ENCODE measurements around the gene JMY. TPM values are rescaled to one million over a fixed set of nuclear protein-coding genes. Genes with fewer than 3 reads are reported as not detected.
A peak's percentile ranks its signal among the peaks of the same experiment; 100 is the strongest.

JMY gene
- total RNA-seq, 8 experiments from 2014 or later = 8.8 to 30.6 (median 14.4) TPM

GRCh38 chr5:79225026-79225425 is 10.9 kb upstream of the JMY start:
- in situ Hi-C loops (cut with MboI; ENCODE audit: low pct_unique_long_range_greater_than_20kb in 2 of 9, low sequenced_read_pairs in 9 of 9, unreplicated experiment in 9 of 9) = no loop called here
- Histone ChIP-seq H3K4me3 (no peak overlapping the region), H3K27ac (no peak overlapping the region), H3K4me1 (replicated peaks in 1 of 2) (no peaks in the 10 kb centered on the region)
- 51 to 92% (median 67%) methylated on average over 2 of the region's 2 CpGs; no CpG with 5 or more reads in 6 of the 10 experiments for WGBS, 10 experiments
- ATAC-seq (replicated peaks in 6 of 8) = no peak

GRCh38 chr5:79225441-79225840 is 10.5 kb upstream of the JMY start:
- no peak for ATAC-seq (replicated peaks in 6 of 8)
- Histone ChIP-seq H3K27ac (no peak overlapping the region), H3K4me1 (replicated peaks in 1 of 2) (no peaks in the 10 kb centered on the region), H3K4me3 (no peak overlapping the region)
- 90 to 100% (median 92%) methylated on average over 2 to 5 of the region's 5 CpGs; no CpG with 5 or more reads in 6 of the 10 experiments for WGBS, 10 experiments
- in situ Hi-C loops (cut with MboI; ENCODE audit: low pct_unique_long_range_greater_than_20kb in 2 of 9, low sequenced_read_pairs in 9 of 9, unreplicated experiment in 9 of 9) = no loop called here

- no peaks in the 10 kb centered on the region for H3K4me1 ChIP-seq (replicated peaks in 1 of 2)
- no peak overlapping the region for H3K27ac ChIP-seq
- in situ Hi-C loops (cut with MboI; ENCODE audit: low pct_unique_long_range_greater_than_20kb in 2 of 9, low sequenced_read_pairs in 9 of 9, unreplicated experiment in 9 of 9) = no loop called here
- H3K4me3 ChIP-seq = no peak overlapping the region
- 71 to 100% (median 100%) methylated on average over 1 to 3 of the region's 4 CpGs; no CpG with 5 or more reads in 2 of the 10 experiments for WGBS, 10 experiments
- no peak for ATAC-seq (replicated peaks in 6 of 8)
Measured at GRCh38 chr5:79227484-79228025, 8.4 kb upstream of the JMY start.

DNA sequence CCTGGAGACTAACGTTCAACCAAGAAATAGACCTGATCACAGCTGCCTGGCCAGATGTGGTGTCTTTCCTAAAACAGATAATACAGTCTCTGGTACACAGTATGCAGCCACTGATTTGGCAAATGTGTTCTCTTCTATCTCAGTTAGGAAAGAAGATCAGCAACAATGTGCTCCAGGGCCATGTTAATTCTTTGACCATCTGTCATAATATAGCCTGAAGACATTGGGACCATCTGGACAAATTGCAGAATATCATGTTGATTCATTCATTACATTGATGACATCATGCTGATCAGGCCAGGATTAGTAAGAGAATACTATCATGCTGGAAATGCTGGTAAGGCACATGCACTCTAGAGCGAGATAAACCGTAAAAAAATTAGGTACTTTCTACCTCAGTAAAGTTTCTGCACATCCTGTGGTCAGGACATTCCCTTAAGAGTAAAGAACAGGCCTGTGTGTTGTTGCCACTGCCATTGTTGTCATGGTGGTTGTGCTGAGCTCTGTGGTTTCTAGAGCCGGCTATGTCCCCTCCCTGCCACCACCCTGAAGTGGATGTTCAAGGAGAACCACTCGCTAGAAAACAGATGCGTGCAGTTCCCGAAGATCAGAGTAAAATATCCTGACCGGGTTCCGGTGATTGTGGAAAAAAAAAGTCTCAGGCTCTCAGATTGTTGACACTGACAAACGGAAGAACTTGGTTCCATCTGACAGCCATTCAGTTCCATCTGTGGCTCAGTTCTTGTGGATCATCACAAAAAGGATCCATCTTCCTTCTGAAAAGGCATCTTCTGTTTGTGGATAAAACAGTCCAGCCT is 6.4 kb upstream of the JMY start:
- ATAC-seq (replicated peaks in 6 of 8) = peak; percentile 23 to 96 (median 62)
- Histone ChIP-seq H3K4me3 (no peak overlapping the region), H3K4me1 (replicated peaks in 1 of 2) (no peaks in the 10 kb centered on the region), H3K27ac (no peak overlapping the region)
- 0 to 100% (median 91%) methylated on average over 1 to 9 of the region's 10 CpGs; no CpG with 5 or more reads in 1 of the 10 experiments for WGBS, 10 experiments
- in situ Hi-C loops (cut with MboI; ENCODE audit: low pct_unique_long_range_greater_than_20kb in 2 of 9, low sequenced_read_pairs in 9 of 9, unreplicated experiment in 9 of 9) = no loop called here

DNA sequence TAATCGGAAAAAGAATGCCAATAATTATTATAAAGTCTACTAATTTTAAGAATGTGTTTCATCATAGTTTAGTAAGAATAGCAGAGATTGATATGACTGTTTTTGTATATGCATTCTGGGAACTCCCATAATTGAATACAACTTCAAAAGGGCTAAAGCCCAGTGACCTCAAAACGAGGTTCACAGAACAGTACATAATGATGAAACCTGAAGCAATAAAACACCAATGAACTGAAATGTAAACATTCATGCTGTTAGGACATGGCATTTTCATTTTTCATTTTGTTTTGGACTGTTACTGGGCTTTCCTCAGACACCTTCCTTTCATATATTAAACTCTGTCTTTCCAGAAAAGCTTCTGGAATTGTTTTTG is 684 bp upstream of the JMY start:
- Histone ChIP-seq H3K4me1 (replicated peaks in 1 of 2) (peaks cover 6 to 14% of the 10 kb centered on the region in 2 donors), H3K27ac (peak overlapping the region; percentile 80 to 93), H3K4me3 (peak overlapping the region; percentile 67 to 93 (median 84))
- WGBS, 10 experiments = 0 to 80% (median 33%) methylated on average over 1 to 2 of the region's 2 CpGs; no CpG with 5 or more reads in 1 of the 10 experiments
- ATAC-seq (replicated peaks in 6 of 8) = peak; percentile 3 to 39 (median 24)
- in situ Hi-C loops (cut with MboI; ENCODE audit: low pct_unique_long_range_greater_than_20kb in 2 of 9, low sequenced_read_pairs in 9 of 9, unreplicated experiment in 9 of 9) = no loop called here

DNA sequence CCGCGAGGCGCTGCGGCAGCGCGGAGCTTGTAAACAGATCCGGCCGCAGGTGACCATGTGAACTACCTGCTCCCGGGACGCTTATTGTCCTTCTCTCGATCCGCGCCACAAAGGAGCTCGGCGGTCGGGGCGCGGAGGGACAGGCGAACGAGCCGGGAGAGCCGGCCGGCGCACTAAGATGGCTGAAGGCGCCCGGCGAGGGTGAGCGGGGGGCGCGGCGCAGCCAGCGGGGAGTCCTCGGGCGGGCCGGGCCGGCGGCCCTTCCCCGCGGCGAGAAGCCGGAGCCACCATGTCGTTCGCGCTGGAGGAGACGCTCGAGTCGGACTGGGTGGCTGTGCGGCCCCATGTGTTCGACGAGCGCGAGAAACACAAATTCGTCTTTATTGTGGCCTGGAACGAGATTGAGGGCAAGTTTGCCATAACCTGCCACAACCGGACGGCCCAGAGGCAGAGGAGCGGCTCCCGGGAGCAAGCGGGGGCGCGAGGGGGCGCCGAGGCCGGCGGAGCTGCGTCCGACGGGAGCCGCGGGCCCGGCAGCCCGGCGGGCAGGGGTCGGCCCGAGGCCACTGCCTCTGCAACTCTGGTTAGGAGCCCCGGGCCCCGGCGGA is 535 bp downstream of the JMY start:
- Histone ChIP-seq H3K27ac (peak overlapping the region; percentile 81 to 93), H3K4me3 (peak overlapping the region; percentile 67 to 93 (median 84)), H3K4me1 (replicated peaks in 1 of 2) (peaks cover 10 to 23% of the 10 kb centered on the region in 2 donors)
- WGBS, 10 experiments = 0 to 3% (median 0%) methylated on average over 1 to 15 of the region's 78 CpGs; no CpG with 5 or more reads in 7 of the 10 experiments
- in situ Hi-C loops (cut with MboI; ENCODE audit: low pct_unique_long_range_greater_than_20kb in 2 of 9, low sequenced_read_pairs in 9 of 9, unreplicated experiment in 9 of 9) = no loop called here
- peak; percentile 25 to 53 (median 44) for ATAC-seq (replicated peaks in 6 of 8)

DNA sequence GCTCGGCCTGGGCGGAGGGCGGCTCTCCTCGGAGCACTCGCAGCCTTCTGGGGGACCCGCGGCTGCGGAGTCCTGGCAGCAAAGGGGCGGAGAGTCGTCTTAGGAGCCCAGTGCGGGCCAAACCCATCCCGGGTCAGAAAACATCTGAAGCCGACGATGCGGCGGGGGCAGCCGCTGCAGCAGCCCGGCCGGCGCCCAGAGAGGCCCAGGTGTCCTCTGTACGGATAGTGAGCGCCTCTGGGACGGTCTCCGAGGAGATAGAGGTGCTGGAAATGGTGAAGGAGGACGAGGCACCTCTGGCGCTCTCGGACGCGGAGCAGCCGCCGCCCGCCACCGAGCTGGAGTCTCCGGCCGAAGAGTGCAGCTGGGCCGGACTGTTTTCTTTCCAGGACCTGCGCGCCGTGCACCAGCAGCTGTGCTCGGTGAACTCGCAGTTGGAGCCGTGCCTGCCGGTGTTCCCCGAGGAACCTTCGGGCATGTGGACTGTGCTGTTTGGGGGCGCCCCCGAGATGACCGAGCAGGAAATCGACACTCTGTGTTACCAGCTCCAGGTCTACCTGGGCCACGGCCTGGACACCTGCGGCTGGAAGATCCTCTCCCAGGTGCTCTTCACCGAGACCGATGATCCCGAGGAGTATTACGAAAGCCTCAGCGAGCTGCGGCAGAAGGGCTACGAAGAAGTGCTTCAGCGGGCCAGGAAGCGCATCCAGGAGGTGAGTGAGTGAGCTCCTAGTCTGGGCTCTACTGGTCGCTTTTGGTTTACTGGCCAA is 1.2 kb downstream of the JMY start:
- 0 to 10% (median 0%) methylated on average over 1 to 11 of the region's 61 CpGs; no CpG with 5 or more reads in 3 of the 10 experiments for WGBS, 10 experiments
- ATAC-seq (replicated peaks in 6 of 8) = peak; percentile 0 to 7 (median 4)
- in situ Hi-C loops (cut with MboI; ENCODE audit: low pct_unique_long_range_greater_than_20kb in 2 of 9, low sequenced_read_pairs in 9 of 9, unreplicated experiment in 9 of 9) = no loop called here
- Histone ChIP-seq H3K4me3 (peak overlapping the region; percentile 67 to 93 (median 84)), H3K27ac (peak overlapping the region; percentile 81 to 93), H3K4me1 (replicated peaks in 1 of 2) (peaks cover 10 to 23% of the 10 kb centered on the region in 2 donors)

DNA sequence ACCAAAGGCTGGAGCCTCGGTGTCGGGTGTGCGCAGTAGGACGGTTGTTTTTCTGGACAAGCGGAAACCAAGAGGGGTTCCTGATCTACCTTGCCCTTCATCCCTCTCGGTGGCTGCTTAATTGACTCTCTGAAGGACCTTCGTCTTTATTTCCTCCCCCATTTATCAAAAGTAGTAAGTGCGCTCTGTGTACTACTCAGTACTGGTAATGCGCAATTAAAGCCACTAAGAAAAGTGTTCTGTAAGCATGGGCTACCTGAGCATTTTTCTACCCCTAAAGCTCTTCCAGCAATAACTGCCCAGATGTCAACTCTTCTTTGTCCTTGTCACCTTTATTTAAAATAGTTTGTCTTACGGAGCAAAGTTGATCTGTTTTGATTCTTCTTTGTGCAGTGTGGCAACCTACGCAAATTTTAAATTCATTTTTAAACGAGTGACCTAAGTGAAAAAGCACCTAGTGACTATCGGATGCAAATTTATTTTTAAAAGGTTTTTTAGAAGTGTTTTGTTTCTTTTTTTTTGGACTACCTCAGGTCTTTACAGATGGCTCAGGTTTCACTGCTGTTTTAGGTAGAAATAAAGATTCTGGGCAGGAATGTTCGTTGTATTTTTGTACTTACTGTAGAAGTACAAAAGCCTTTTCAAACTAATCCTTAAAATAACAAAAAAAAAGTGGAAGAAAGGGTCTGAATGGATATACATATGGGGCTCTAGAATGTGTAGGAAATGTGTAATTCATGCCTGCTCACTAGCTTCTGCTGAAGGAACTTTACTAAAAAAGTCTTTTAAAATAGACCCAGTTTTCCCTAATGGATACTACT is 2.0 kb downstream of the JMY start:
- 9 to 39% (median 23%) methylated on average over 3 to 13 of the region's 14 CpGs for WGBS, 10 experiments
- no peak for ATAC-seq (replicated peaks in 6 of 8)
- H3K27ac ChIP-seq = no peak overlapping the region
- in situ Hi-C loops (cut with MboI; ENCODE audit: low pct_unique_long_range_greater_than_20kb in 2 of 9, low sequenced_read_pairs in 9 of 9, unreplicated experiment in 9 of 9) = no loop called here
- peaks cover 10 to 23% of the 10 kb centered on the region in 2 donors for H3K4me1 ChIP-seq (replicated peaks in 1 of 2)
- H3K4me3 ChIP-seq = peak overlapping the region; percentile 67 to 93 (median 84)

DNA sequence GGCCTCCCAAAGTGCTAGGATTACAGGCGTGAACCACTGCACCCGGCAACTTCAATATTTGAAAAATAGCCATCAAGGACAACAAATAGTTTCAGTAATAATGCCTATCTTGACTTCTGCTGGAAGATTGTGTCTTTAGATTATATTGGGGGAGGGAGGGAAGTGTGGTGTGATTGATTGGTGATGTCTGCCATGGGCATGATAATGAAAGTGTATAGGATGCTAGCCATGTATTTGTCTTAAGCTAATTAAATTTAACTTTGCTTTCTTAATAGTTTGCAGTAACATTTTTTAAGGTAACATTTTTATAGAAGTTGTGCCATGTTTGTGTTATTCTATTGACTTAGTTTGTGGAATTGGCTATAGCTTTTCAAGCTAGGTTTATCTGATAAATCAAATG is 4.6 kb downstream of the JMY start:
- 100% methylated on average over 2 of the region's 2 CpGs; no CpG with 5 or more reads in 9 of the 10 experiments for WGBS, 10 experiments
- in situ Hi-C loops (cut with MboI; ENCODE audit: low pct_unique_long_range_greater_than_20kb in 2 of 9, low sequenced_read_pairs in 9 of 9, unreplicated experiment in 9 of 9) = no loop called here
- no peak overlapping the region for H3K27ac ChIP-seq
- ATAC-seq (replicated peaks in 6 of 8) = no peak
- H3K4me3 ChIP-seq = peak overlapping the region in 1 of 5 donors; percentile 6
- H3K4me1 ChIP-seq (replicated peaks in 1 of 2) = peaks cover 10 to 23% of the 10 kb centered on the region in 2 donors

GRCh38 chr5:79241535-79241979 is 5.6 kb downstream of the JMY start:
- WGBS, 10 experiments = 36 to 90% (median 70%) methylated on average over 3 to 4 of the region's 4 CpGs; no CpG with 5 or more reads in 2 of the 10 experiments
- no peak for ATAC-seq (replicated peaks in 6 of 8)
- no peak overlapping the region for H3K4me3 ChIP-seq
- no peak overlapping the region for H3K27ac ChIP-seq
- in situ Hi-C loops (cut with MboI; ENCODE audit: low pct_unique_long_range_greater_than_20kb in 2 of 9, low sequenced_read_pairs in 9 of 9, unreplicated experiment in 9 of 9) = no loop called here
- H3K4me1 ChIP-seq (replicated peaks in 1 of 2) = peaks cover 10 to 23% of the 10 kb centered on the region in 2 donors

DNA sequence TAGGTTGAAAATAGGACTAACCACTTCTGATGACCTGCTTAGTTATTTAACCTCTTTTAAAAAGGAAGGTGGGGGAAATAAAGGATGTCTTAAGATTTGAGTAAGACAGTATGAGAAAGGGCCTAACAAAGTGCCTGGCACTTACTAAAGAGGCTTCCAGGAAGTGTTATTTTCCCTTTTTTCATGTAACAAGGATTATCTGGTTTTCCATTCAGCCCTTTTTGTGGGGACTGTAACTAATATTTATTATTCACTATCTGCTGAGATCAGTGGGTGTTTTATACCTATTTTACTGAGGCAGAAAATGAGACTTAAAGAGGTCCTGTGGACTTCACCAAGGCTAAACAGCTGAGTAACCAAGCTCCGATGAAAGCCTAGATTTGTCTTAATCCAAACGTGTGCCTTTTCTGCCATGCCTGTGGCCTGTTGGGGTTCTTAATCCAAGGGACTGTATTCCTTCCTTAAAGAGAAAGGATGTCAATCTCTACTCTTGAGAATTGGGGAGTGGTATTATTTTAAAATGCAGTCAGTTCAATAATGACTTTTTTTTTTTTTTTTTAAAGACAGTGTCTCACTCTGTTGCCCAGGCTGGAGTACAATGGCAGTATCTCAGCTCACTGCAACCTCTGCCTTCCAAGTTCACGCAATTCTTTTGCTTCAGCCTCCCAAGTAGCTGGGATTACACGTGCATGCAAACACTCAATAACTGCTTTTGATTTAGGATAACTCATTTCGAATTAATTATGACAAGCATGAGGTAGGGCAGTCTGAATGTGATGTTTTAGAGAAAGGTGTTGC is 6.5 kb downstream of the JMY start:
- WGBS, 10 experiments = 0 to 100% (median 66%) methylated on average over 1 to 5 of the region's 5 CpGs; no CpG with 5 or more reads in 1 of the 10 experiments
- Histone ChIP-seq H3K4me1 (replicated peaks in 1 of 2) (peaks cover 10 to 23% of the 10 kb centered on the region in 2 donors), H3K4me3 (no peak overlapping the region), H3K27ac (no peak overlapping the region)
- ATAC-seq (replicated peaks in 6 of 8) = no peak
- in situ Hi-C loops (cut with MboI; ENCODE audit: low pct_unique_long_range_greater_than_20kb in 2 of 9, low sequenced_read_pairs in 9 of 9, unreplicated experiment in 9 of 9) = no loop called here

Measured in motor neuron (in vitro differentiated cells).